Body of pancreas (tissue), 4 donors: ENCODE measurements around the gene SPPL2A. TPM values are rescaled to one million over a fixed set of nuclear protein-coding genes. Genes with fewer than 3 reads are reported as not detected.

Experiments used
- ATAC-seq: fragments of 150-250 bp; one replicate; pipeline ENCODE4 v1.9.1; 2016
- DNase-seq, 4 donors: peaks; one replicate each; pipeline ENCODE4 v3.0.0-alpha.2; 2019
- H3K27ac ChIP-seq, 4 donors: fragments of 200-600 bp; sonication (generic); 1 replicate in 3 of 4; 2 replicates in 1 of 4; pipeline versions ENCODE4 v1.5.1 to v1.6.1; 2016 to 2019; ENCODE audit warnings: mild to moderate bottlenecking in 1 of 4, mixed read lengths in 1 of 4, moderate library complexity in 1 of 4
- H3K27me3 ChIP-seq, 2 donors: fragments of 200-600 bp; sonication (generic); one replicate each; pipeline ENCODE4 v1.6.0; 2016; ENCODE audit warnings: mild to moderate bottlenecking in 1 of 2
- H3K36me3 ChIP-seq, 2 donors: fragments of 200-600 bp; sonication (generic); replicated peaks in 1 of 2; 2 replicates each; pipeline ENCODE4 v1.5.1; 2016; ENCODE audit warnings: low read depth in 2 of 2; ENCODE audit not compliant: insufficient read depth in 1 of 2
- H3K4me1 ChIP-seq: fragments of 200-600 bp; sonication (generic); one replicate; pipeline ENCODE4 v1.6.0; 2016
- H3K4me3 ChIP-seq, 2 donors: fragments of 200-600 bp; sonication (generic); 1 replicate in 1 of 2; 2 replicates in 1 of 2; pipeline ENCODE4 v1.5.1; 2016 to 2019
- H3K9me3 ChIP-seq, 3 donors: fragments of 200-600 bp; sonication (generic); 1 replicate in 2 of 3; 2 replicates in 1 of 3; pipeline ENCODE4 v1.5.1; 2016
- POLR2A ChIP-seq, 3 donors: fragments of 450-650 bp; IDR thresholded peaks; one replicate each; pipeline ENCODE4 v1.6.1; 2016; ENCODE audit warnings: antibody characterized with exemption in 3 of 3, mild to moderate bottlenecking in 2 of 3
- WGBS, 2 donors: methylation state at CpG; one replicate each; pipeline ENCODE4 v1.1.5; 2017; 5-methylcytosine and 5-hydroxymethylcytosine counted together
- intact Hi-C: fragments of 100-400 bp; cut with DNase I; formaldehyde crosslinking; loops from one replicate; pipeline ENCODE4 v1.15.1; 2023
- total RNA-seq, 2 donors: library from RNA; depleted of rRNA; stranded (reverse); fragments of >200 nt; gene quantifications; one replicate each; pipeline ENCODE4 v1.1.0, GENCODE V29; 2016
- TF ChIP-seq, protein P1 (sequence below), 7 experiments: fragments of 450-650 bp in 4 of 7; fragments of 200-600 bp in 3 of 7; sonication (generic) in 3 of 7; IDR thresholded peaks; one replicate each; pipeline ENCODE4 v1.5.1; 2016 to 2019; ENCODE audit warnings: antibody characterized with exemption in 7 of 7

SPPL2A gene
- total RNA-seq, 2 donors from 2014 or later: 83.8 to 105 TPM

DNA sequence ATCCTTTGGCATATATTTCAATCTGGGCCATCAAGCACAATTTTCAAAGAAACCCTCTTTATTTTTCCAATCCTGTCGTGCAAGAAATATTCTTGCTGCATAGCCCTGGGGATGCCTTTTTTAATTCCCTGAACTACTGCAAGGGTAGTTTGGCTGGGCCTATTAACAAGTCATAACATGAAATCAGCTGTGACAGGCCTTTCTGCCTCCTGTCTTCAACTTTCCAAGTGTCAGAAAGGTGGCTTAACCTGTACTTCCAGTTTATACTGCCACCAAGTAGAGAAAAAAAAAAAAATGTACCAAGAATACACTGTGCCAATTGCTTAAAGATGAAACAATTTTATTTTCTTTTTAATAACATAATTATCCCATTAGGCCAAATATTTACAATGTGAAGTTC, 32.4 kb upstream of the SPPL2A start:
- no peaks in the 10 kb centered on the region for H3K9me3 ChIP-seq
- no peaks in the 10 kb centered on the region for H3K27me3 ChIP-seq
- TF ChIP-seq, protein P1, sequence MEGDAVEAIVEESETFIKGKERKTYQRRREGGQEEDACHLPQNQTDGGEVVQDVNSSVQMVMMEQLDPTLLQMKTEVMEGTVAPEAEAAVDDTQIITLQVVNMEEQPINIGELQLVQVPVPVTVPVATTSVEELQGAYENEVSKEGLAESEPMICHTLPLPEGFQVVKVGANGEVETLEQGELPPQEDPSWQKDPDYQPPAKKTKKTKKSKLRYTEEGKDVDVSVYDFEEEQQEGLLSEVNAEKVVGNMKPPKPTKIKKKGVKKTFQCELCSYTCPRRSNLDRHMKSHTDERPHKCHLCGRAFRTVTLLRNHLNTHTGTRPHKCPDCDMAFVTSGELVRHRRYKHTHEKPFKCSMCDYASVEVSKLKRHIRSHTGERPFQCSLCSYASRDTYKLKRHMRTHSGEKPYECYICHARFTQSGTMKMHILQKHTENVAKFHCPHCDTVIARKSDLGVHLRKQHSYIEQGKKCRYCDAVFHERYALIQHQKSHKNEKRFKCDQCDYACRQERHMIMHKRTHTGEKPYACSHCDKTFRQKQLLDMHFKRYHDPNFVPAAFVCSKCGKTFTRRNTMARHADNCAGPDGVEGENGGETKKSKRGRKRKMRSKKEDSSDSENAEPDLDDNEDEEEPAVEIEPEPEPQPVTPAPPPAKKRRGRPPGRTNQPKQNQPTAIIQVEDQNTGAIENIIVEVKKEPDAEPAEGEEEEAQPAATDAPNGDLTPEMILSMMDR (IDR thresholded peaks at IDR 0.05): peak in 2 of 7 experiments; percentile 21 to 24
- TF ChIP-seq POLR2A (IDR thresholded peaks at IDR 0.05): no peak
- no peaks in the 10 kb centered on the region for H3K36me3 ChIP-seq
- H3K4me1 ChIP-seq: peaks cover 24% of the 10 kb centered on the region
- DNase-seq (peak; percentile 21 to 40 (median 30)), ATAC-seq (peak; percentile 85)
- H3K27ac ChIP-seq: peak overlapping the region in 2 of 4 donors; percentile 31 to 61
- H3K4me3 ChIP-seq: no peak overlapping the region
- intact Hi-C loops: no loop called here
- 22 to 31% methylated on average over 1 of the region's 1 CpG for WGBS, 2 donors

DNA sequence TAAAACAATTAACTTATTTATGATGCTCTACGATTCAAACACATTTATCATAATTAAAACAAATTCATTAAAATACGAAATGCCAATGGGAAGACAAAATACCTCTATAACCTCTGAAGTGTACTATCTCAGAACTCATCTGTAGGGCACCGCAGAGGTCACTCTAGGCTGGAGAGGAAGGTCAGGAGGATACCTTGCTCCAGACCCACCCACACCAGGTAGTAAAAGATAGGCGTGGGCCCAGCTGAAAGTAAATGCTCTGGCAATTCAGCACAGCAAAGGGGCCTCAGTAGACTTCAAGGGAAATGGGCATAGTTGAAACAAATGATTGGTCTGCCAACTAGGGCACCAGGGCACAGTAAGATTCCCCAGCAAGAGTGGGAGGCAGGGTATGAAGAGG, 26.0 kb upstream of the SPPL2A start:
- H3K27ac ChIP-seq: no peak overlapping the region
- 66 to 89% methylated on average over 4 of the region's 4 CpGs for WGBS, 2 donors
- ATAC-seq: no peak
- H3K9me3 ChIP-seq: no peaks in the 10 kb centered on the region
- H3K4me1 ChIP-seq: no peaks in the 10 kb centered on the region
- TF ChIP-seq POLR2A (IDR thresholded peaks at IDR 0.05): no peak
- TF ChIP-seq, protein P1 (IDR thresholded peaks at IDR 0.05): no peak
- no peaks in the 10 kb centered on the region for H3K27me3 ChIP-seq
- H3K4me3 ChIP-seq: no peak overlapping the region
- intact Hi-C loops: no loop called here
- no peaks in the 10 kb centered on the region for H3K36me3 ChIP-seq
- DNase-seq: no peak

DNA sequence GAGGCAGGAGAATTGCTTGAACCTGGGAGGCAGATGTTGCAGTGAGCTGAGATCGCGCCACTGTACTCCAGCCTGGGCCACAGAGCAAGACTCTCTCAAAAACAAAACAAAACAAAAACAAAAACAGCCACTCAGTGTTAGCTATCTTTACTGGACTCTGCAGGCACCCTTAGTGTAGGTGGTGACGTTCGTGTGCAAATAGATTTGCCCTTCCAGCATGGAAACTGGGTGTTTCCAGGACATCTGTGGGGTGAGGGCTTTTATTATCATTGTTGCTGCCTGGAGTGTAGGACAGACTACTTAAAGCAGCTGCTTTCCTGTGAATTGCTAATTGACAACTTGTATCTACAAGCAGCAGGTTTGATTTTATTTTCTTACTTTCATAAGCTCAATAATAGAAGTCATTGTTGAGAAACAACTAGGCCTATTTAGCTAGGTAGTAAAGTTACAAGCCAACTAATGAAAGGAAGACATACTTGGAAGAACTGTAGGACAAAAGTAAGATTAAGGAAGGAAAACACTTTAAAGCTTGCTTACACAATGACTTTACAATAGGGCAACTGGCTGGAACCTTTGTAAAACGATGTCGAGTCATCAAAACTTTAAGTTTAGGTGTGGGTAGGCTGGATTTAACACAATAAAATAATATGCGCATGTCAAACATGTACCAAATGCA, 25.4 kb upstream of the SPPL2A start:
- Histone ChIP-seq H3K4me3 (no peak overlapping the region), H3K27ac (no peak overlapping the region), H3K4me1 (no peaks in the 10 kb centered on the region), H3K36me3 (no peaks in the 10 kb centered on the region), H3K27me3 (no peaks in the 10 kb centered on the region), H3K9me3 (no peaks in the 10 kb centered on the region)
- intact Hi-C loops: no loop called here
- WGBS, 2 donors: 82 to 85% methylated on average over 7 of the region's 7 CpGs
- TF ChIP-seq, protein P1 (IDR thresholded peaks at IDR 0.05): no peak
- no peak for TF ChIP-seq POLR2A (IDR thresholded peaks at IDR 0.05)
- ATAC-seq (no peak), DNase-seq (no peak)

DNA sequence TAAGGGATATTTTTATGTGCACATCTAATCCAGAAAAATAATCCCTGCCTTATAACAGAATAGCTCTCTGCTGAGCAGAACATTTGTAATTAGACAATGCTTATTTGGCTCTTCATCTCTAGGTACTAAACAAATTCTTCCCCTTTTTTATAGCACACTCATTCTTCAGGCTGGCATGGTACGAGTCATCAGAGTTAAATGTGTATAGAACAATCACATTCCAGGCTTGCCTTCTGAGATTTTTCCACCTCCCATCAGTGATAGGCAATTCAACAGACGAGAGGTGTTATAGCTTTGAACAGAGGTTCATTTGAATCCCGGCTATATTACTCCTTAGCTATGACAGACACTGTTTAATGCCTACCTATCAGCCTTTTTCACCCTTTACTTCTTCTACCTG, 21.4 kb upstream of the SPPL2A start:
- intact Hi-C loops: no loop called here
- Histone ChIP-seq H3K4me1 (peaks cover 11% of the 10 kb centered on the region), H3K9me3 (no peaks in the 10 kb centered on the region), H3K27me3 (no peaks in the 10 kb centered on the region), H3K27ac (no peak overlapping the region), H3K36me3 (no peaks in the 10 kb centered on the region), H3K4me3 (no peak overlapping the region)
- WGBS, 2 donors: 30 to 31% methylated on average over 3 of the region's 3 CpGs
- ATAC-seq: no peak
- TF ChIP-seq, protein P1 (IDR thresholded peaks at IDR 0.05): no peak
- TF ChIP-seq POLR2A (IDR thresholded peaks at IDR 0.05): no peak
- no peak for DNase-seq

DNA sequence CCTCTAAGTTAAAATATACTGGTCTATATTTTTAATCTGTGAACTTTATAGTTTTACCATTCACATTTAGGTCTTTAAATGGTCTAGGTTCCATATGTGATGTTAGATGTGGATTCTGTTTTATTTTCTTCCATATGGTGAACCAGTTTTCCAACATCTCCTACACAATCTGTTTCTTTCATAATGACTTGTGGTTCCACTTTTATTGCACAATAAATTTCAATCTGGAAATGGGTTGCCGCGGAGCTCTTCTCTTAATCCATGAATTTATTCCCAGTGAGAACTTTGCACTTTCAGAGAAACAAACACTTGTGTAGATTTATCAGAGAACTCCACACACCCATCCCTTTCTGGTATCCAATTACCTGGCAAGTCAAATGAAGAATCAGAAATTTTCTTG, 20.9 kb upstream of the SPPL2A start:
- H3K9me3 ChIP-seq: no peaks in the 10 kb centered on the region

More for the DNA sequence above, 20.9 kb upstream of the SPPL2A start:
- H3K27me3 ChIP-seq: no peaks in the 10 kb centered on the region
- H3K27ac ChIP-seq: no peak overlapping the region
- TF ChIP-seq, protein P1 (IDR thresholded peaks at IDR 0.05): no peak
- no peak for TF ChIP-seq POLR2A (IDR thresholded peaks at IDR 0.05)
- intact Hi-C loops: no loop called here
- no peaks in the 10 kb centered on the region for H3K36me3 ChIP-seq
- 32 to 38% methylated on average over 2 of the region's 2 CpGs for WGBS, 2 donors
- DNase-seq (no peak), ATAC-seq (no peak)
- H3K4me3 ChIP-seq: no peak overlapping the region
- H3K4me1 ChIP-seq: peaks cover 11% of the 10 kb centered on the region
